HepG2 (cell line): ENCODE results near the gene CCDC7.

ENCODE experiments used
- ELF1 ChIP-seq: sonication (generic); formaldehyde crosslinking; IDR thresholded peaks from 2 replicates; pipeline ENCODE4 v1.4.0; 2020; ENCODE audit warnings: missing genetic modification reagents
- GPBP1L1 ChIP-seq: sonication (generic); formaldehyde crosslinking; IDR thresholded peaks from 2 replicates; pipeline ENCODE4 v1.5.0; 2020; ENCODE audit warnings: mild to moderate bottlenecking, missing genetic modification reagents
- GTF3A ChIP-seq: sonication (generic); formaldehyde crosslinking; conservative IDR thresholded peaks from 2 replicates; pipeline ENCODE4 v1.4.0; 2020; ENCODE audit warnings: mild to moderate bottlenecking, missing genetic modification reagents
- KDM4B ChIP-seq: sonication (generic); formaldehyde crosslinking; IDR thresholded peaks from 2 replicates; pipeline ENCODE4 v1.4.0; 2020; ENCODE audit warnings: missing genetic modification reagents
- KDM6A ChIP-seq: IDR thresholded peaks from 2 replicates; pipeline ENCODE4 v1.6.1; 2016; ENCODE audit warnings: low read depth
- KLF13 ChIP-seq: sonication (generic); formaldehyde crosslinking; IDR thresholded peaks from 2 replicates; pipeline ENCODE4 v1.4.0; 2020; ENCODE audit warnings: mild to moderate bottlenecking, missing genetic modification reagents
- NR2C2 ChIP-seq: sonication (generic); formaldehyde crosslinking; IDR thresholded peaks from 2 replicates; pipeline ENCODE4 v1.4.0; 2020; ENCODE audit warnings: missing genetic modification reagents, mild to moderate bottlenecking, moderate library complexity, borderline replicate concordance
- TBX2 ChIP-seq: sonication (generic); formaldehyde crosslinking; IDR thresholded peaks from 2 replicates; pipeline ENCODE4 v1.5.0; 2020; ENCODE audit warnings: missing genetic modification reagents, mild to moderate bottlenecking, borderline replicate concordance
- THRA ChIP-seq: sonication (generic); formaldehyde crosslinking; IDR thresholded peaks from 2 replicates; pipeline ENCODE4 v1.4.0; 2020; ENCODE audit warnings: missing genetic modification reagents, borderline replicate concordance
- ZBTB33 ChIP-seq: sonication (generic); formaldehyde crosslinking; IDR thresholded peaks from 2 replicates; pipeline ENCODE4 v1.4.0; 2020; ENCODE audit warnings: missing genetic modification reagents
- ZNF558 ChIP-seq: sonication (generic); formaldehyde crosslinking; IDR thresholded peaks from 2 replicates; pipeline ENCODE4 v1.9.0; 2022; ENCODE audit warnings: mild to moderate bottlenecking, missing genetic modification reagents, borderline replicate concordance

GRCh38 chr10:32417911-32418547 is 27.9 kb upstream of the CCDC7 start:
- TF ChIP-seq KLF13, result no peak
- TF ChIP-seq KDM4B (CRISPR knock-in tag), result no peak
- TF ChIP-seq TBX2 (CRISPR knock-in tag), result no peak
- TF ChIP-seq THRA (CRISPR knock-in tag), result no peak
- TF ChIP-seq KDM6A, result no peak
- TF ChIP-seq GTF3A (CRISPR knock-in tag), result no peak
- TF ChIP-seq NR2C2 (CRISPR knock-in tag), result no peak
- no peak for TF ChIP-seq ELF1
- no peak for TF ChIP-seq GPBP1L1
- no peak for TF ChIP-seq ZBTB33 (CRISPR knock-in tag)
- no peak for TF ChIP-seq ZNF558
